Non-pigmented ciliary epithelial cell (primary cell): ENCODE data around the gene NBPF1.
"Not testable (repeated sequence)": the region's sequence is repeated elsewhere in the genome, so short reads cannot be mapped to it uniquely, and the experiment has no call there.

Source experiments
- DNase-seq: peaks from one replicate; pipeline ENCODE4 v3.0.0-alpha.2; 2010; ENCODE audit warnings: low read depth

Gene NBPF1

DNA sequence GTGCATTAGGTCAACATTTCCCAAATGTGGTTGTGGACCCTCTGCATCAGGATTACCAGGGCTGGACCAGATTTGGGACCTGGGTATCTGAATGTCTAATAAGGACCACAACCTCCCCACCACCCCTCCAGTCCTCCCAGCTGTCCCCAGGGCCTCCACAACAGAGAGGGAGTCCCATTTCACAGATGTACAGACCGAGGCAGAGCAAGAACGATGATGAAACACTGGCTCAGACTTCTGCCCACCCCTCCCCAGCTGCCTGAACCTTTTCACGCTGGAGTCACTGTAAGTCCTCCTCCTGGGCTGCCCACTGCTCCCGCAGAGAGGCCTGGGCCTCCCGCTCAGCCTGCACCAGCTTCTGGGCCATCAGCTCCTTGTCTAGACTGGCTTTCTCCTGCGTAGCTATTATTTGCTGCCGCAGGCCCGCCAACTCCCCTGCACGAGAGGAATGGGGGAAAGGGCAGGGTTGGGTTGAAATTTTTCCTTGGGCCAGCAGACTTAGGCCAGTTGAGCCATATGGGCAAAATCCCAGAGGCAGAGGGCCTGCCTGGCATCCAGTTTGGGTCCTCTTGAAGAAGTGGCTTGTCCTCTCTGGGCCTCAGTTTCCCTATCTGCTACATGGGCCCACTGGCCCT is 8.4 kb upstream of the NBPF1 start:
- not testable (repeated sequence) for DNase-seq

DNA sequence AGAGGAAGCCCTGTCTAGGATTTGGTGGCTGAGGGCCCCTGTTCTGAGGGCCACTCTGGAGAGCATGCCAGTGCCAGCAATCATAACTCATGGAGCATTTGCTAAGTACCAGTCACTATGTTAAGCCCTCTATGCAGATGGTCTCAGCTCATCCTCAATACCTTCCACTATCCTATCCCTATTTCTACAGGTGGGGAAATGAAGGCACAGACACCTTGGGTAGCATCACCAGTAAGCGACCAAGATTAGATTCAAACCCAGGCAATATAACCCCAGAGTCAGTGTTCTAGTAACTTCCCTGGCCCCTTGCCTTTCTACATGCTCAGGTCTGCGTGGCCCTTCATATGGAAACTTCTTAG is 7.9 kb upstream of the NBPF1 start:
- no peak for DNase-seq

DNA sequence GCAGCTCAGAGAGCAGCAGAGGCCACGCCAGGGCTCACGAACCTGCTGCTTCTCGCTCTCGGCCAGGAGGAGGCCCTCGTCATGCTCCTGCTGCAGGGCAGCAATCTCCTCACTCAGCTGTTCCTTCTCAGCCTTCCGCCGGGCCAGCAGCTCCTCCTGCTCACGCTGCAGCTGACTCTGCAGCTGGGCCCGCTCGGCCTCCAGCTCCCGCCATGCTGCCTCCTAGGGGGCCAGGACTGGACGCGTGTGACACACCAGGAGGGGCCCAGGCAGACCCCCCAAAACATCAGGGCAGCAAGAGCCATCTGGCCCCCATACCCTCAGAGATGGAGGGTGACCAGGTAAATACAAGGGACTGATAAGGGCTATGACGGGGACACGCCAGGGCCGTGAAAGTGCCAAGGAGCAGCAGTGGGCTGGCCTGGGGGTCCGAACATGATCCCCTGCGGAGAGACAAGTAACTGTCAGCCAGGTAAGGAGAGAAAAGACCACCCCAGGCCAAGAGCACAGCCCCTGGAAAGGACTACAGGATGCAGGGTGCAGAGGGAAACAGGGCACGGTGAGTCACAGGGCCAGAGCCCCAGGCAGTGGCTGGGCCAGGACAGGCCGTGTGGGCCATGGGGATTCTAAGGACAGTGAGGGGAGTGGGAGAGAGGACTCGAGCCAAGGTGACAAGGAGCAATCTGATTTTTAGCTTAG is 6.6 kb upstream of the NBPF1 start:
- not testable (repeated sequence) for DNase-seq

- no peak for DNase-seq
Observed at GRCh38 chr1:16618719-16619118, 5.4 kb upstream of the NBPF1 start.

- DNase-seq: no peak
Observed at GRCh38 chr1:16617778-16618580, 4.6 kb upstream of the NBPF1 start.

GRCh38 chr1:16617114-16617631 is 3.8 kb upstream of the NBPF1 start:
- DNase-seq: no peak

DNA sequence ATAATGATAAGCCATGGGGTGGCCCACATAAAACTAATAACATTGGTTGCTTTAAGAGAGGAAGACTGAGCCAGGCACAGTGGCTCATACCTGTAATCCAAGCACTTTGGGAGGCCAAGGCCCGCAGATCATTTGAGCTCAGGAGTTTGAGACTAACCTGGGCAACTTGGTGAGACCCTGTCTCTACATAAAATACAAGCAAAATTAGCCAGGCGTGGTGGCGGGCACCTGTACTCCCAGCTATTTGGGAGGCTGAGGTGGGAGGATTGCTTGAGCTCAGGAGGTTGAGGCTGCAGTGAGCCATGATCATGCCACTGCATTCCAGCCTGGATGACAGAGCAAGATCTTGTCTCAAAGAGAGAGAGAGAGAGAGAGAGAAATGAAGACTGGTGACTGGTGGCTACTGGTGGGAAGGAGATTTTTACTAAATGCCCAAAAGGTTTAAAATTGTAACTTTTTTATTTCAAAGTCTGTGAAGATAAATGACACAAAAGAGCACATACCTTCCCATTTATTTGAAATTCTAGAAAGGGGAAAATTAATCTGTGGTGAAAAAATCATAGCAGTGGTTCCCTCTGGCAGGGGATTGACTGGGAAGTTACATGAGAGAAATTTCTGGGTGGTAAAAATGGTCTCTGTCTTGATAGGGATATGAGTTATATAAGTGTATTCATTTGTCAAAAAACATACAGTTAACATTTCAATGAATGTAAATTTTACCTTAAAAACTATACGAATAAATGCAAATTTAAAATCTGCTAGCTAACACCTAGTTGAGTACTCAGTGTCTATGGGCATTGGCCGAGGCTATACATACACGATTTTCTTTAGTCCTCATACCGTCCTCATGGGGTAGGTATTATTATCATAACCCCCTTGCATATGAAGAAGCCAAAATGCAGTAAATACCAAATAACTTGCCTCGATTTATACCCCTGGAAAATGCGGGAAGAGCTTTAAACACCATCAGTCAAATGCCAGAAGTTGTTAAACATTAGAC is 2.2 kb upstream of the NBPF1 start:
- DNase-seq: no peak

GRCh38 chr1:16614361-16615252 is 1.2 kb upstream of the NBPF1 start:
- no peak for DNase-seq

DNA sequence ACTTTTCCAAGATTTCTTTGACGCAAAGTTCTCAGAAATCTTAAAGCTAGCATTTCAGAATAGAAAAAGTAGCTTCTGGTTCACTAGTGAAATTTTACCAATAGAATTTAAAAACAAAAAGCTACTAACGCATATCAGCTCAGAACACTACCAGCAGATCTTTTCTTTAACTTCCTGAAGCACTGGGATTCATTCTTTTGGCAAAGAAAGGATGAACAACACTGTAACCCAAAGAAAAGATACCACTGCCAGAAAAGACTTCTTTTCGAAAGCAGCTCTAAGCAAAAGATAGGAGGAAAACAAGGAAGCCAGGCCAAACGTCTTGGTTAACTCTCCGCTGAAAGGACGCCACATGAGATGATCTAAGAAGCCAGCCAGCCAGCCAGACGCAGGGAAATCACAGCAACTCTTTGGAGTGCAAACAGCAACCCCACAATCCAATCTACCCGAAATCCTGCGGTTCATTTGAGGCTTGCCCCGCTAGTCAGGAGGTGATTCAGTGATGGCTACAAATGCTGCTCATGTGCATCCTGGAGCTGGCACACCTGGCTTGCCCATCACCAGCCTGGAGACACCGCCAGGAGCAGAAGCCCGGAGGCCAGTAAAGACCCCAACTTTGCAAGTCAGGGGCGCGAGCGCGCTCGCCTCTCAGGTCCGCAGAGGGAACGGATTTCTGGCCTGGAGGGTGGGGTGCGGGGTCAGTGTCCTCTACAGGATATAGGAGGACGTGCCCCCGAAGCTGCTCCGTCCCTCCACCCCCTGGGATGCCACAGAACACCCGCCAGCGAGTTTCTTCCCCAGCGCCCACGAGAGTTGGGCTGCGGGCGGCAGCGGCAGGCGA is 812 bp downstream of the NBPF1 start:
- peak; percentile 83 for DNase-seq

DNA sequence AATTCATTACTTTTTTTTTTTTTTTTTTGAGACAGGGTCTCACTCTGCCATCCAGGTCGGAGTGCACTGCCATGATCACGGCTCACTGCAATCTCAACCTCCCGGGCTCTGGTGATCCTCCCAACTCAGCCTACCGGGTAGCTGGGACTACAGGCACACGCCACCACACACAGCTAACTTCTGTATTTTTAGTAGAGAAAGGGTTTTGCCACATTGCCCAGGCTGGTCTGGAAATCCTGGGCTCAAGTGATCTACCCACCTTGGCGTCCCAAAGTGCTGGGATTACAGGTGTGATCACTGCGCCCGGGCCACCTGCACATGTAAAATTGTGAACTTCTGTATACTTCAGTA is 1.4 kb downstream of the NBPF1 start:
- DNase-seq: not testable (repeated sequence)

GRCh38 chr1:16611164-16611563 is 2.2 kb downstream of the NBPF1 start:
- not testable (repeated sequence) for DNase-seq

DNA sequence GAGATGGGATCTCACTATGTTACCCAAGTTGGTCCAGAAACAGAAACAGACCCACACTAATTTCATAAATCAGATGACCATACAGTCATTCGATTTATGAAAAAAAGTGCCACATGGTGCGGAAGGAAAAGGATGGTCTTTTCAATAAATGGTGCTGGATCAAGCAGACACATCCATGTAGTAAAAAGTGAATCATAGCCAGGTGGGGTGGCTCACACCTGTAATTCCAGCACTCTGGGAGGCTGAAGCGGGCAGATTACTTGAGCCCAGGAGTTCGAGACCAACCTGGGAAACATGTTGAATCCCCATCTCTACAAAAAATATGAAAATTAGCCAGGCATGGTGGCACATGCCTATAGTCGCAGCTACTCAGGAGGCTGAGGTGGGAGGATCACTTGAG is 2.8 kb downstream of the NBPF1 start:
- DNase-seq: not testable (repeated sequence)

- not testable (repeated sequence) for DNase-seq
Observed at GRCh38 chr1:16609761-16610160, 3.6 kb downstream of the NBPF1 start.

DNA sequence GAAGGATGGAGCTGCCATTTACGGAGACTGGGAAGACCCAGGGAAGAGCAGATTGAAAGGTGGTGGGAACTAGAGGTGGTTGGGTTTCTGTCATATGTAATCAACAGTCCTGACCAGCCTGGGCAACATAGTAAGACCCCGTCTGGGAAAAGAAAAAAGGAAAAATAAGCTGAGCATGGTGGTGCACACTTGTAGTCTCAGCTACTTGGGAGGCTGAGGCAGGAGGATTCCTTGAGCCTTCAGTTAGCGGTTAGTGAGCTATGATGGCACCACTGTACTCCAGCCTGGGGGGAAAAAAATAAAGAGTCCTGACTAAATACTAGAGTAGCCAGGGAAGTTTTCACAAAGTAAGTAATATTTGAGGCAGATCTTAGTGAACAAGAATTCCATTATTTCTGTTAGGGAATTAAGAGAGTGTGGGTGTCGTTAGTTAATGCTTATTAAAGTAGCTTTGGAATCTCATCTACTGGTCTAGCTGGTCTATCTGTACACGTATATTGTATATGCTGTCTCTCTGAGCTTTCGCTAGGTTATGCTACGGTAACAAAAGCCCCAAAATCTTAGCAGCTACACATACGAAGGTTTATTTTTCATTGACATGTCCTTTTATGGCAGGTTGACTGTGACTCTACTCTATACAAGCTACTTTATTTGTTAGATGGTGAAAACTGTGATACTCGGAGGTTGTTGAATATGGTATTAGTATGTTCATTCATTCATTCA is 4.4 kb downstream of the NBPF1 start:
- DNase-seq: no peak

DNA sequence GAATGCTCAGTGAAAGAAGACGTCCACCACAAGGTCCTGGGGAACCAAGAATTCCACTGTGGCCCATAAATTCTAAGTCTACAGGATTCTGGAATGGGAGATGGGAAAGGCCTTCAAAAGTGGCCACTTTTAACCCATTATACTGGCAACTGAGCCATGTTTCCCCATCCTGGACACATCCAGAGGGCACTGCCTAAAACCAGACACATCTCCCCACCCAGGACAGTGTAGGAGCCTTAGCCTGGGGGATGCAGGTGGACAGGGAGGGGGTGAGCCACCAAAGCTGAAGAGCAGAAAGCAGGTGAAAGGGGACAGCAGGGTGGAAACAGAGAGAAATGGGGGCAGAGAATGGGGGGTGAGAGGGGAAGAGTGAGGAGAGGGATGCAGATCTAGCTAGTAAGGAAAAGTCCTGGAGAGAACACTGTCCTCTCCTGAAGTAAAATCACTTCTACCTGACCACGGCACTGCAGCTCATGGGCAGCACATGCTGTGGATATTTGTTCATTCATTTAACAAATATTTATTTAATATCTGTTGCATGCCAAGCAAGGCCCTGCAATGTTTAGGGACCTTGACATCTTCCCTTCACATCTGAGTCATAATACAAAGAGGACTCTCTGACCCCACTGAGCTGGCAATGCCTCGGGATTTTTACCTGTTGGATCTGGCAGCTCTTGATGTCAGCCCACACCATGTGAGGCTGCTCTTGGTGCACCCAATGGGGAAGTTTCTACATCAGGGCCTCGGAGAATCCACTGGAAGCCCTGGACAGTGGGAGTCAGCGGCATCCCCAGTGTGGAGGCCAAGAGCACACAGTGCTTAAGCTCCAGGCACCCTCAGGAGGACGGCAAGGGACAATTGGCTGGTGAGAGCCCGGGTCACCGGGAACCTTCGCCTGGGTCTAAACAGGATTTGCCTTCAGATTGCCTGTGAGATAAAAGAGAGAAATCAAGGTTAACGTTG is 5.2 kb downstream of the NBPF1 start:
- DNase-seq: not testable (repeated sequence)

DNA sequence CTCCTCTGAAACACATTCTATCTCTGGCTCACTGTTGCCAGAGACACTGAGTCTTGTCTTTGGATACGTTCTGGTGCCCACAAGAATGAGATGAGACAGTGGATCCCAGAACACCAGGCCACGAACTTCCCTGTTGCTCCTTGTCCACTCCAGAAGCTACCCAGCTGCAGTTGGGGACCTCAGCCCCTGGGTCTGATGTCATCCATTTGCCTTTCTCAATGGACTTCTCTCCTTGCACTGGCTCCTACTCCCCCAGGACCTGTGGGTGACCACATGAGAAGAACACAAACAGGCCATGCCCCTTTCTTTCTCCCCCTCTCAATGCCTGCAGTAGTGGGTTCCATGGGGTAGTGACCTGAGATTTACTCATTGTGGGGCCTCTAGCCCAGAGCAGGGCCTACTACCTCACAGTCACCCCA is 5.9 kb downstream of the NBPF1 start:
- no peak for DNase-seq

- not testable (repeated sequence) for DNase-seq
Observed at GRCh38 chr1:16606666-16607432, 6.5 kb downstream of the NBPF1 start.
